Natural killer cell treated with Interleukin-12 subunit alpha and Interleukin-12 subunit beta and Interleukin-15 and Interleukin-18, amount 100 ng/mL, for 72 hours (primary cell): ENCODE data around the gene CCR6. TPM values are rescaled to one million over a fixed set of nuclear protein-coding genes. Genes with fewer than 3 reads are reported as not detected.
"Not testable (repeated sequence)": the region's sequence is repeated elsewhere in the genome, so short reads cannot be mapped to it uniquely, and the experiment has no call there.

Experiments
- ATAC-seq, 2 donors: fragments of 150-1000 bp; cut with Tn5 transposase in 1 of 2; sonication (Bioruptor Pico), chemical (Tn5 transposase) in 1 of 2; 2 replicates each; pipeline ENCODE4 v1.10.0; 2021
- DNase-seq: peaks from one replicate; pipeline ENCODE4 v3.0.0; 2022; ENCODE audit warnings: low spot score
- H3K27ac Mint-ChIP-seq, 2 donors: 1 replicate in 1 of 2; 2 replicates in 1 of 2; pipeline ENCODE4 v1.8.0; 2022; ENCODE audit warnings: mixed read lengths in 2 of 2, mild to moderate bottlenecking in 1 of 2, moderate library complexity in 1 of 2
- H3K27me3 Mint-ChIP-seq, 2 donors: 1 replicate in 1 of 2; 2 replicates in 1 of 2; pipeline ENCODE4 v1.8.0; 2022; ENCODE audit warnings: mixed read lengths in 2 of 2
- H3K36me3 Mint-ChIP-seq: one replicate; pipeline ENCODE4 v1.8.0; 2022; ENCODE audit warnings: mixed read lengths
- H3K4me1 Mint-ChIP-seq, 2 donors: 1 replicate in 1 of 2; 2 replicates in 1 of 2; pipeline ENCODE4 v1.8.0; 2022; ENCODE audit warnings: low read depth in 2 of 2, mixed read lengths in 2 of 2, mild to moderate bottlenecking in 1 of 2
- H3K4me3 Mint-ChIP-seq: one replicate; pipeline ENCODE4 v1.8.0; 2022; ENCODE audit warnings: mixed read lengths
- H3K9me3 Mint-ChIP-seq: 2 replicates; pipeline ENCODE4 v1.8.0; 2022; ENCODE audit warnings: mixed read lengths
- total RNA-seq, 2 donors: library from RNA; stranded (reverse); gene quantifications; one replicate each; pipeline ENCODE4 v1.2.3, GENCODE V29; 2022

Gene CCR6
- total RNA-seq, 2 donors from 2014 or later: 0.17 TPM; not detected in 1

DNA sequence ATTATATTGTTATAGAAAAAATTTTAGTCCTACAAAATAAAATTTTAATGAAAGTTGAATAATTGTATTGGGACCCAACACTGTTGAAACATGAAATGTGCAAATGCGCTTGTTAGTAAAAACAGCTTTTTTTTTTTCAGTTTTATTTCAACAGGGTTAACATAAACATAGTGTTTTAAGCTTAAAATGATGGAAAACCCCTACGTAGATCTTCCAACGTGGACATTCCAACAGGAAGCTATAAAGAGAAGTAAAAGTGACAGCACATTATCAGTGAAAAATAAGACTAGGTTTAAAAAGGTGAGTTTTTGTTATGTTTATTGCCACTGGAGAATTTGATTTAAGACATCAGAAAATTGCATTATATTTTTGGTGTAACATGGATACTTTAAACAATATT is 41.4 kb downstream of the CCR6 start:
- H3K27me3 Mint-ChIP-seq: peaks cover 16 to 23% of the 10 kb centered on the region in 2 donors
- H3K36me3 Mint-ChIP-seq: no peaks in the 10 kb centered on the region
- no peak overlapping the region for H3K27ac Mint-ChIP-seq
- H3K4me1 Mint-ChIP-seq: no peaks in the 10 kb centered on the region
- H3K4me3 Mint-ChIP-seq: no peak overlapping the region
- ATAC-seq: no peak
- DNase-seq: no peak
- H3K9me3 Mint-ChIP-seq: no peaks in the 10 kb centered on the region

DNA sequence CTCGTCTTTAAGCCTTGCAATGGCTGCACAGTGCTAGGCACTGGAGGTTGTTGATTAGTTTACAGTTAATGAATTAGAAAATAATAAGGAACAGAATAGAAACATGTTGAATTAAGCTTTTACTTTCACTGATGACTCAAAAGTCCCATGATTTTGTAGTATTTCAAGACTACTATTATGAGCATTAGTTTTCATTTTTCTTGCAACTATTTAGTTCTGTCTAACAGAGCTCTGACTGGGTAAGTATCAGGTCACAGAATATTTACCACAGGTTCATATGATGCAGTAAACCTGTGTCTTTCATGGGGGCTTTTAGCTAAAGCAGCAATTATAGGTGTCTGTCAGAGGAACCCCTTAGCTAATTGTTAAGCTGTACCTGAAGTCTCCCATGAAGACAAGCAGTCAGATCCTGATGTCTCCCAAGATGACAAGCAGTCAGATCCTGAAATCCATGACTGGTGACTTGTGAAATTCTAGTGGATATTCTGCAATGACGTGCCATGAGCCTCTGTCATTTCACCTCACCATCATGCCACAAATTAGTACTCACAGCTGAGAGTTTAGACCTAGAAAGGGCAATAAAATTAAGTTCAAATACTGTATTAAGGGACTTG is 43.1 kb downstream of the CCR6 start:
- ATAC-seq (no peak), DNase-seq (no peak)
- Mint-ChIP-seq H3K4me3 (no peak overlapping the region), H3K4me1 (peaks cover 0 to 2% of the 10 kb centered on the region in 2 donors), H3K36me3 (no peaks in the 10 kb centered on the region), H3K27me3 (peaks cover 20 to 31% of the 10 kb centered on the region in 2 donors), H3K27ac (no peak overlapping the region), H3K9me3 (no peaks in the 10 kb centered on the region)

DNA sequence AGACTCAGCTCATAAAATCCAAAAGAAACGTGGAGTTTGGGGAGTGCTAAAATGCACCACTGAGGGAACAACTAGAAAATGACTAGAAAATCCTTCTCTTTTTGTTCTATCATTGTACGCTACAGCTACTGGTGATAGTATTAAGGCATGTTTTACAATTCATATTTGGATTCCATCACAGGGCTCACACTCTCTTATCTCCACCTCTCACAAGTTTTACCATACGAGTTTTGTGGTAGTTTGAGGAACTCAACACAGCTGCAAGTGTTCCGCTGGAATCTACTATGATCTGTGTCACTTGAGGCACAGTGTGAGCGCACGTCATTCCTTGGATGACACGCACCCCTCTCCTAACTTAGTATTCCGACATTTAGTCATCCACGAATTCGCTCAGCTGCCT is 44.8 kb downstream of the CCR6 start:
- DNase-seq, H3K9me3 Mint-ChIP-seq, ATAC-seq, H3K4me1 Mint-ChIP-seq, H3K27ac Mint-ChIP-seq, H3K4me3 Mint-ChIP-seq, H3K36me3 Mint-ChIP-seq: not testable (repeated sequence)
- peaks cover 22 to 31% of the 10 kb centered on the region in 2 donors for H3K27me3 Mint-ChIP-seq

DNA sequence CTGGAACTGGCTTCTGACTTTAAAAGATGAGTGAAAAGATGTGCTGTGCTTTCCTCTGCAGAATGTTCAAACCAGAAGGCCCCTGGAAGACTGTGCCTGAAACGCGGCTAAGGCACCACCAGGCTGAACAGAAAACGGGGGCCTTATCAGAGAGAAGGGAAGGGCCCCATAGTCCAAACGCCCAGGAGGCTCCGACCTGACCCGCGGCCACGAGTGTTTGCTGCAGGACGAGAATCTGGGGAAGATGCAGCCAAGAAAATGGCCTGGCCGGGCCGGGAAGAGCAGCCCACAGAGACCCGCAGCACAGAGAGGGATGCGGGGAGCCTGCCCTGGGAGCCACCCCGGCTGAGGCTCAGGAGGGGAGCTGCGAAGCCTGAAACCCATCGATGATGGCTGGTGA is 45.4 kb downstream of the CCR6 start:
- H3K4me1 Mint-ChIP-seq, ATAC-seq: not testable (repeated sequence)

DNA sequence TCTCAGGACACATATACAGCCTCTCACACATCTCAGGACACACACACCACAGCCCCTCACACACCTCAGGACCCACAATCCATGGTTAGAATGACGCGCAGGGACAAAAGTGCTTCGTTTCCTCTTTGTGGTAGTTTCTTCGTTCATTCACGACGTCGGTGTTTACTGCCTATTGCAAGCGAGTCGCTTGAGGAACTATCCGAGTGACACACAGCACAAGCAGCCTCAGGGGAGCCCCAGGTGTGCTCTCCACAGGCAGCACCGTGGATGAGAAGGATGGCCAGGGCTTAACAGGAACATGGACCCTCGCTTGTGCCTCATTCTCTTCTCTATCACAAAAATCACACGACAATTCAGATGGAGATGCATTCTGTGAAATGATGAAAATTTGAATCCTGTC is 47.0 kb downstream of the CCR6 start:
- not testable (repeated sequence) for H3K27ac Mint-ChIP-seq, H3K36me3 Mint-ChIP-seq, ATAC-seq, H3K9me3 Mint-ChIP-seq, H3K4me3 Mint-ChIP-seq, DNase-seq, H3K4me1 Mint-ChIP-seq
- peaks cover 18 to 27% of the 10 kb centered on the region in 2 donors for H3K27me3 Mint-ChIP-seq

More for the DNA sequence above, 45.4 kb downstream of the CCR6 start:
- not testable (repeated sequence) for H3K4me3 Mint-ChIP-seq, H3K36me3 Mint-ChIP-seq, DNase-seq, H3K9me3 Mint-ChIP-seq, H3K27ac Mint-ChIP-seq
- peaks cover 22 to 31% of the 10 kb centered on the region in 2 donors for H3K27me3 Mint-ChIP-seq

DNA sequence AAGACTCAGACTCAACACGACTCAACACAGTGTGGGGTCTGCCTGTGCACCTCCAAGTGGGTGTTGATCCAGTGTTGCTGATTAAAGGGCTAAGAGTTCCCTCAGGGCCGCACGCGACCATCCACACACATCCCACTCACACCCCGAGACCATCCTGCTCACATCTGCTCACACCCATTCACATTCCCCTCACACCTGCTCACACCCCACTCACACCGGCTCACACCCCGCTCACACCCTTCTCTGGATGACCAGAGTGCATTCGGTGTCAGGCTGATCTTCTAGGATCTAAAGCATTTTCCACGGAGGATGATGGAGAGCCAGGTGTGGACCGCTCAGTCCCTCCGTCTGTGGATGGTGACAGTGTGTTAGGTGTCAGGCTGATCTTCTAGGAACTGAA is 48.4 kb downstream of the CCR6 start:
- not testable (repeated sequence) for ATAC-seq, H3K9me3 Mint-ChIP-seq, H3K4me1 Mint-ChIP-seq, H3K27ac Mint-ChIP-seq, H3K4me3 Mint-ChIP-seq, DNase-seq, H3K36me3 Mint-ChIP-seq
- H3K27me3 Mint-ChIP-seq: peaks cover 12 to 14% of the 10 kb centered on the region in 2 donors

DNA sequence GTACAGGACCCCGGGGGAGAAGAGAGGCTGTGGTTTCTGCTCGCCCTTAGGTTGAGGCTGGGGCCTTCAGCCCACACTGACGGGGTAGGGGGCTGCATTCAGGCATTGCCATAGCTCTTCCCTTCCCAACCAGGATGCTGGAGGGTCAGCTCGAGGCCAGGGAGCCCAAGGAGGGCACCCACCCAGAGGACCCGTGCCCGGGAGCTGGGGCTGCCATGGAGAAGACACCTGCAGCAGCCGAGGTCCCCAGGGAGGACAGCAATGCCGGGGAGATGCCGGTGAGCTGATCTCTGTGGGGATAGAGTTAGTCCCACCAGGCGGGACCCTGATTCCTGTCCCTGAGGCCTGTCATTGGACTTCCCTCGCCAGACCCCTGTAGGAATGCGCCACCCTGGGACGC is 49.1 kb downstream of the CCR6 start:
- H3K27ac Mint-ChIP-seq, H3K4me1 Mint-ChIP-seq, H3K9me3 Mint-ChIP-seq, H3K36me3 Mint-ChIP-seq, H3K4me3 Mint-ChIP-seq, DNase-seq: not testable (repeated sequence)
- peak; percentile 29 to 30 for ATAC-seq
- peaks cover 9 to 11% of the 10 kb centered on the region in 2 donors for H3K27me3 Mint-ChIP-seq

DNA sequence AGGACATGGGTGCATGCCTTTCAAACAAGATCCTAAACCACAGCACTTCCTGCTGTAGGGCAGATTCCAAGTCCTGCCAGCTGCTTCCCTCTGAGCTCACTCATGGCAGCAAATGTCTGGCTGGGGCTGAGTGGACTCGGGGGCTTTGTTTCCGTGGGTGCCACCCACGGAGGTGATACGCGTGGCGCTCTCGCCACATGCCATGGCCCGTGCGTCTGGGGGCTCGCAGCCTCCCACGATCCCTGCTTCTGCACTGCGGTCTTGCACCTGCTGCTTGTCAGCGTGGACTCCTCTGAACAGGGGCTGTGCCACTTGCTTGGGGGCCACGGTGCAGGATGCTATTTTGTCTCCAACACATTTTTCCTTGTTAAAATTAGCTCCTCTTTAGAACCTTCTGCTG is 54.4 kb downstream of the CCR6 start:
- H3K36me3 Mint-ChIP-seq, H3K4me3 Mint-ChIP-seq, DNase-seq, ATAC-seq, H3K4me1 Mint-ChIP-seq, H3K27me3 Mint-ChIP-seq, H3K27ac Mint-ChIP-seq, H3K9me3 Mint-ChIP-seq: not testable (repeated sequence)

DNA sequence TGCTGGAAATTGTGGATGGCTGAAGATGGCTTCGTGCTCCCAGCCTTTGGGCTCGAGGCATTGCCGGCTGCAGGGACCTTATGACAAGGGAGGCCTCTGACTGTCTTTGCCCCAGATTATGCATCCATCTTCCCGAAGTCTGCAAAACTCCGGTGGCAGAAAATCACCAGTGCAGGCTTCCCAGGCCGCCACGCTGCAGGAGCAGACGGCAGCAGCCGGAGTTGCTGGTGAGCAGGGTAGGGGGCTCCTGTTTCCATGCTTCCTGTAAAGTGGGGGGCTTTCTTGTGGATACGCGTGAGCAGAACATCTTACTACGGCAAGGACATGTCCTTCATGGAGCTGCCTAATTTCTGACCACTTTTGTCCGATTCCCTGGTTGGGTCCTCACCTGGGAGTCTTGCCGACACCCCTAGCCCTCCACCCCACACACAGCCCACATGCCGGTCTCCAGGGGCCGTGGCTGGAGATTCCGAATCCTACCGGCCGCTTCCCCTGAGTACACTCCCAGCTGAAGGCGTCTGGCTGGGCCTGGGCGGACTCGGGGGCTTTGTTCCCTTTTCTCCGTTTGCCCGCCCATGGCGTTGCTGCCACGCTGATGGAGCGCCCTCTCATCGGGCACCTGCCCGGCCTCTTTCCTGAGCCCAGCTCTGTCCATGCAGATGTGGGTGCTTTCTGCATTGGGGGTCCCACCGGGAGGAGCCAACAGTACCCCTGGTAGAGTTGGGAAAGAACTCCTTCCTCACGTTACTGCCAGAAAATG is 56.2 kb downstream of the CCR6 start:
- not testable (repeated sequence) for H3K9me3 Mint-ChIP-seq, H3K27me3 Mint-ChIP-seq, H3K27ac Mint-ChIP-seq, H3K4me1 Mint-ChIP-seq, H3K4me3 Mint-ChIP-seq, ATAC-seq, H3K36me3 Mint-ChIP-seq, DNase-seq

DNA sequence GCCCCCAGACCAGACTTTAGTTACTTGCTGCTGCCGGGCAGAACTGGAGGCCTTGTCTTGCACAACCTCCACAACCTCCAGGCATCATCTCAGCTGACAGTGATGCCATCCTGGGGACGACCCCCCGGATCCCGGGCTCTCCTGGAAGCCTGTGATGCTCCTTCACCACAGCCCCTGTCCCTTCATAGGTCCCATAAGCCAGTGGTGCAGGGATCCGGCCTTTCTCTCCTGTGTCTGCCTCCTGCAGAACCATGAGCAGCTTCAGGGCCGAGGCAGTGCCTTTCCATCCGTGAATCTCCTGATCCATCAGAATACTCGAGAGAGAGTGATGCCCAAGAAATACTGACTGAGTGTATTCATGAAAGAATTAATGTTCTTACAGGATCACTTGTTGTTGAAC is 57.2 kb downstream of the CCR6 start:
- not testable (repeated sequence) for DNase-seq, H3K27me3 Mint-ChIP-seq, H3K4me3 Mint-ChIP-seq, H3K4me1 Mint-ChIP-seq, H3K9me3 Mint-ChIP-seq, H3K27ac Mint-ChIP-seq, H3K36me3 Mint-ChIP-seq
- peak in 1 of 2 donors; percentile 6 for ATAC-seq

DNA sequence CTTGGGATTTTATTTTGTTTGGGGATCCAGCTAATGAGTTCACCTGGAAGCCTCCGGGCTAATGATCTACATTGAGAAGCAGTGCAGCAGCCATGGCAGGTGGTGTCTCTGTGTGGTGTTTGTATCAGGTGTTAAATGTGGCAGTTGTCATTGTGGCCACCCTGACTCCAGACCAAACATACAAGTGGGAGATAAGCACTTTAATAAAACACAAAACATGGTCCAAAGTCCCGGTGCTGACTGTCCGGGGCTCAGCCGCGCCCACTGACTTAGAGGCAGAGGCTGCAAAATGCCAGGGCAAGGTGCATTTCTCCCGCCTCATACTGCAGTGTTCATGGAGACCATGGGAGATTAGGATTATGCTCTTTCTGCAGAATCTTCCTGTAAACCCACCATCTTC is 58.5 kb downstream of the CCR6 start:
- not testable (repeated sequence) for H3K36me3 Mint-ChIP-seq, H3K4me1 Mint-ChIP-seq, H3K9me3 Mint-ChIP-seq, H3K27me3 Mint-ChIP-seq, H3K4me3 Mint-ChIP-seq, H3K27ac Mint-ChIP-seq, DNase-seq, ATAC-seq

DNA sequence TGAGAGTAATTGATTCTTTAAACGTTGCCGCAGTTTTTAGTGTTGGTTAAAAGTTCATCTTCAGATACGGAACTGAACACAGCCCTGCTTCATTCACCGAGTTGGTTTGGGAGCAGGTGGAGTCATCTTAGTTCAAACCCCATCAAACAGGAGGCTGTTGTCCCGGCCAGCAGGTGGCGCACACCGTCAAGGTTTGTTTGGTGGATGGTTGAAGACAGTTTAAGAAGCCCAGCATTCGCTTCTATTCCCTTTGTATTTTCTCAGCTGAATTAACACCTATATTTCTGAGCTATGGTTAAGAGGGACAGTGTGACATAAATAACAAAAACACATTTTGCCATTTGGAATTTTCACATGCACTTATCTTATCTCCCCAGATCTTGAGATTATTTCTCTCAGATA is 60.0 kb downstream of the CCR6 start:
- not testable (repeated sequence) for H3K27me3 Mint-ChIP-seq, DNase-seq, H3K9me3 Mint-ChIP-seq, H3K4me3 Mint-ChIP-seq, H3K36me3 Mint-ChIP-seq, ATAC-seq, H3K4me1 Mint-ChIP-seq, H3K27ac Mint-ChIP-seq

DNA sequence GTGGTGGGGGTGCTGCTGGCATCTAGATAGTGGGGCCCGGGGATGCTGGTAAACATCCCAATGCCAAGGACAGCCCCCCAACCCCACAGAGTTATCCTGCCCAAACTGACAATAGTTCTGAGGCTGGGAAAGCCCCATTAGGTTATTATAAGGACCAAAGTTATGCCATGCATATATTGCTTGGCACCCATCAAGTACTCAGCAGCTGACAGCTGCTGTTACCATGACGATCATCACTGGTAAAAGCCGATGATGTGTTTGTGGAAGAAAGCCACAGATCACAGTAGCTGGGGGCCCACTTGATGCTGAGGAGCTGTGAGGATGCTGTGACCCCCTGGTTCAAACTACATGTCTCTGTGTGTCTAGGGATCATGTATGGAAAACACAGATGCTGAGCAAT is 62.2 kb downstream of the CCR6 start:
- not testable (repeated sequence) for H3K27me3 Mint-ChIP-seq, H3K4me3 Mint-ChIP-seq, ATAC-seq, H3K9me3 Mint-ChIP-seq, H3K36me3 Mint-ChIP-seq, H3K27ac Mint-ChIP-seq, H3K4me1 Mint-ChIP-seq, DNase-seq

DNA sequence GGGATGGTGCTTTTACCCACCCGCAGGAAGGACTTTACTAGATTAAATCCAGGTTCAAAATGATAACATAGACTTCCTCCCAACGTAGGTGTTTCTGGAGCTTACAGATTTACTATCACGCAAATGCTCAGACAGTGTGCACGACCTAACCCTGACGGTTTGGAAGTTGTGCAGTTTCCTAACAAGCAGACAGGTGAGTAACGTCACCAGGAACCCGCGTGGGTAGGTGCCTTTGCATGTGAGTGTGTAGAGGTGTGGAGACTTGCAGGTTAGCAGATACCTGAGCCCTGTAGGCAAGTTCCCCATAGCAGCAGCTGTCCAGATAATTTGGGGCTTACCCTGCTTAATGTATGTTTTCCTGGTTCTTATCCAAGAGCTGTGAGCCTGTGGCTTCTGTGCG is 64.4 kb downstream of the CCR6 start:
- H3K27ac Mint-ChIP-seq, DNase-seq, H3K9me3 Mint-ChIP-seq, H3K4me1 Mint-ChIP-seq, H3K36me3 Mint-ChIP-seq, H3K4me3 Mint-ChIP-seq: not testable (repeated sequence)
- ATAC-seq: peak in 1 of 2 donors; percentile 20
- peaks cover 11 to 16% of the 10 kb centered on the region in 2 donors for H3K27me3 Mint-ChIP-seq
